Measurements from ENCODE around the gene ERC2.
"Not testable (repeated sequence)": the region's sequence is repeated elsewhere in the genome, so short reads cannot be mapped to it uniquely, and the experiment has no call there.

The ERC2 gene

DNA sequence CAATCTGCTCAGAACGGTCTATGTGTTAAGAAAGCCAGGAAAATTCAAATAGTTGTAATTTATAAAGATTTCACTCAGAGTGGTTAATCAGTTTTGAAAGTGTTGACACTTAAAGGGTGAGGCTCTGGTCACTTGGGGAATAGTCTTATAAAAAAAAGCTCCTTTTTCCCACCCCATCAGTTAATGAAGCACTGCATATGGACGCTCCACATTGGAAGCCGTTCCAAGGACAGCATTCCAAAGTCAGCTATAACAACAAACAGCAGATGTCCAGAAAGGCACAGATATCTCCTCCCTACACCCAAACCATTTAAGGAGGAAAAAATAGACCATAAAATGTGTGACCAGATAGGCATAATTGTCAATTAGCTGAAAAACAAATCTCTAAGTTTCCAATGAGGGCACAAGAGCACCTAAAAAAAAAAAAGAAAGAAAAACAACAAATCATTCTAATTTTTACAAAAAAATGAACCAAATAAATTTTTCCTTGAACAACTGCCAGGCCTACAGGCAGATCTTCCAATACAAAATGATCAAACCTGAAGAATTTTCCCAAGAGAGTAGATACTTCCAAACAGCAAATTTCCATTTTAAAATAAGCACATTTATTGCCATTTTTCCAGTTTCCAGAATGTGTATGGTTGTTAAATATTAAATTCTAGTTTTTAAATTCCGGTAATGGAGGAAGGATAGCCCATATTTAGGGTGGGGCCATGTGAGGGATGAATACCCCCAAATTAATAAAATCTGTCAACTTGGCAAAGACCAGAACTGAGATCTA, 198.3 kb downstream of the ERC2 start:
- H3K4me3 ChIP-seq (ENCODE audit: control insufficient read depth, low read depth, low read length): no peak overlapping the region
- no peak for DNase-seq (ENCODE audit: low read depth)
- TF ChIP-seq CTCF (IDR thresholded peaks at IDR 0.05; ENCODE audit: control insufficient read depth, insufficient read depth, low read depth, low read length, missing control alignments): no peak

DNA sequence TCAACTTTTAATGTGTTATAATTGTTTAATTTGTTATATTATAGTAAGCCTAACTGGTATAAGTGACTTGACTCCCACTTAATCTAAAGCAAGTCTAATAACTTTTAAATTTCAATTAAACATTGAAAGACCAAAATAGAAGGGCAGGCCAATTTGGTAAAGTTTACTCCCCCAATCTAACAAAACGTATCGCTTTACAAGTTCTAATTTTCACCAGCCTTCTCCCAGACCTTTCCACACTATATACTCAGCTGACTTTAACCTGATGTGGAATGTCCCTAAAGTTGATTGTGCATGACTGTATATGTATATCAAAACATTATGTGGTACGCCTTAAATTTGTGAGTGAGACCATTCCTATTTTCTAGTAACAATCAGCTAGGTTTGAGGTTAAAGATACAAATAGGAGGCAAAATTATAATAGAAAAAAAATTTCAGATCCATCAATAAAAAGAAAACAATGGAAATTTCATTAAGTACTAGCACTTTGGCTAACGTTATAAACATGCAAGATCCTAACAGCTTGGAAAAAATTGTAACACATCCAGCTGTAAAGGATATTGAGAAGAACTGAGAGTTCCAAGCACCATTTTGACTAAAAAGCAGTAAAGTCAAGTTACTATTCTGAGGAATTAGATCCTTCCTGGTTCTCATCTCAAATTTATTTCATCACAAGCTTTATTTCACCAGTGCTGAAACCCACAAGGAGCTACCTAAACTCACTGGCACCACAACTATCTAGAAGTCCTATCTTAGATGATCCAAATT, 199.5 kb downstream of the ERC2 start:
- TF ChIP-seq CTCF (IDR thresholded peaks at IDR 0.05; ENCODE audit: control insufficient read depth, insufficient read depth, low read depth, low read length, missing control alignments): no peak
- no peak for DNase-seq (ENCODE audit: low read depth)
- no peak overlapping the region for H3K4me3 ChIP-seq (ENCODE audit: control insufficient read depth, low read depth, low read length)

GRCh38 chr3:56261852-56262251, 206.4 kb downstream of the ERC2 start:
- H3K4me3 ChIP-seq (ENCODE audit: control insufficient read depth, low read depth, low read length); DNase-seq (ENCODE audit: low read depth): not testable (repeated sequence)

DNA sequence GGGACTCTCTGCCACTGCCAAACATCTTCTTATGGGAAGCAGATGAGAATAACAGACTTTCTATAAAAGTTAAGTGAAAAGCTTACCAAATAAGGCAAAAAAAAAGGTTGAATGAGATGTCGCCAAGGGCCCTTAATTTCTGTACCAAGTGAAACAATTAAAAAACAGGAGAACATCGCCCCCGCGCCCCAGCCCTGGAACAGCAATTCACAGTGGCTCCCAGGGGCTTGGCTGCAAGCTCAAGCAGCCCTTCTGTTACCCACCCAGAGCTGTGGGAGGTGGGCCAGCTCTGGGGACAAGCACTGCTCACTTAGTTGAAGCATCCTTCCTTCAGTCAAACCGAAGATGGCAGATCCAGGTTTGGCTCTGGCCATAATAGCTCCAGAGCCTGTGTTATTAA, 208.0 kb downstream of the ERC2 start:
- DNase-seq (ENCODE audit: low read depth): no peak
- no peak overlapping the region for H3K4me3 ChIP-seq (ENCODE audit: control insufficient read depth, low read depth, low read length)
- TF ChIP-seq CTCF (IDR thresholded peaks at IDR 0.05; ENCODE audit: control insufficient read depth, insufficient read depth, low read depth, low read length, missing control alignments): no peak

GRCh38 chr3:56257826-56258225, 210.4 kb downstream of the ERC2 start:
- no peak overlapping the region for H3K4me3 ChIP-seq (ENCODE audit: control insufficient read depth, low read depth, low read length)
- no peak for TF ChIP-seq CTCF (IDR thresholded peaks at IDR 0.05; ENCODE audit: control insufficient read depth, insufficient read depth, low read depth, low read length, missing control alignments)
- no peak for DNase-seq (ENCODE audit: low read depth)

DNA sequence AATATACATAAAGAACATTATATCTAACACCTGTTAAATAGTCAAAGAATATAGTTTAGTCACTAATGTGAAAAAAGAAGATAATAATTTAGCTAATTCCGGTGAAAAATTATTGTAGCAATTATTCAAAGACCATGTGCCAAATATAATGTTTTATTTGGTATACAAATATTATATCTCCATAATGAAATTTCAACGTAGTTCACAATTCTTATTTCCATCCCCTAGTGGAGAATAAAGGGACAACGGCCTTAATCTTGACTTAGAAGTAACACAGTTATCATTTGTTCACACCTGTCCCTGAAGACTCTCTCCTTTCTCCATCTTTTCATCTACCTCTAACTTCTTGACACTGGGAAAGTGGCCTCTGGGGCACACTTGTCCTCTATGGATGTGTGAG, 213.4 kb downstream of the ERC2 start:
- DNase-seq (ENCODE audit: low read depth): no peak
- TF ChIP-seq CTCF (IDR thresholded peaks at IDR 0.05; ENCODE audit: control insufficient read depth, insufficient read depth, low read depth, low read length, missing control alignments): peak; percentile 33
- no peak overlapping the region for H3K4me3 ChIP-seq (ENCODE audit: control insufficient read depth, low read depth, low read length)

Measured in AG09309 (cell line).